Naive thymus-derived CD8-positive, alpha-beta T cell (primary cell): ENCODE data around the gene INPP5J. TPM values are rescaled to one million over a fixed set of nuclear protein-coding genes. Genes with fewer than 3 reads are reported as not detected.
"Not testable (repeated sequence)": the region's sequence is repeated elsewhere in the genome, so short reads cannot be mapped to it uniquely, and the experiment has no call there.

Source experiments
- ATAC-seq, 2 donors: fragments of 150-1000 bp; cut with Tn5 transposase in 1 of 2; sonication (Bioruptor Pico), chemical (Tn5 transposase) in 1 of 2; 1 replicate in 1 of 2; 2 replicates in 1 of 2; pipeline ENCODE4 v1.10.0; 2021; ENCODE audit warnings: mild to moderate bottlenecking in 2 of 2, moderate library complexity in 2 of 2
- POLR2A ChIA-PET: fragments of 350-600 bp; sonication (Branson Sonifier 250); formaldehyde crosslinking; loops from one replicate; lab custom pipeline; 2021; ENCODE audit warnings: antibody characterized with exemption; lab: Charles Lee
- DNase-seq, 10 donors: peaks; one replicate each; pipeline versions ENCODE4 v3.0.0 to v3.0.0-alpha.2; 2020 to 2022
- H3K27ac Mint-ChIP-seq, 10 donors: one replicate each; pipeline ENCODE4 v1.8.0; 2020 to 2022; ENCODE audit warnings: mild to moderate bottlenecking in 10 of 10, mixed read lengths in 10 of 10, moderate library complexity in 4 of 10, inconsistent platforms in 1 of 10
- H3K27me3 Mint-ChIP-seq, 5 donors: one replicate each; pipeline ENCODE4 v1.8.0; 2021 to 2022; ENCODE audit warnings: mixed read lengths in 5 of 5
- H3K36me3 Mint-ChIP-seq, 3 donors: one replicate each; pipeline ENCODE4 v1.8.0; 2020 to 2022; ENCODE audit warnings: mixed read lengths in 3 of 3, mild to moderate bottlenecking in 2 of 3, inconsistent platforms in 1 of 3
- H3K4me1 Mint-ChIP-seq, 4 donors: one replicate each; pipeline ENCODE4 v1.8.0; 2021 to 2022; ENCODE audit warnings: mixed read lengths in 4 of 4
- H3K4me3 Mint-ChIP-seq, 10 donors: one replicate each; pipeline ENCODE4 v1.8.0; 2020 to 2022; ENCODE audit warnings: mild to moderate bottlenecking in 10 of 10, mixed read lengths in 10 of 10, moderate library complexity in 6 of 10, inconsistent platforms in 1 of 10
- H3K9me3 Mint-ChIP-seq, 9 donors: one replicate each; pipeline ENCODE4 v1.8.0; 2020 to 2022; ENCODE audit warnings: mixed read lengths in 9 of 9, mild to moderate bottlenecking in 3 of 9, inconsistent platforms in 1 of 9, moderate library complexity in 1 of 9
- polyA plus RNA-seq, 3 donors: library from polyadenylated mRNA; unstranded; fragments of 300-500 nt; fragmentation: Illumina TruSeq; gene quantifications; one replicate each; pipeline ENCODE4 v1.2.3, GENCODE V29; 2021
- total RNA-seq, 8 experiments: library from RNA in 2 of 8; stranded (reverse) in 2 of 8; gene quantifications; one replicate each; pipeline ENCODE4 v1.2.3 and lab custom pipeline; 2021 to 2026

Gene INPP5J
- total and polyA plus RNA-seq, 5 experiments from 2014 or later, result 0.33 to 0.47 TPM; not detected in 3

DNA sequence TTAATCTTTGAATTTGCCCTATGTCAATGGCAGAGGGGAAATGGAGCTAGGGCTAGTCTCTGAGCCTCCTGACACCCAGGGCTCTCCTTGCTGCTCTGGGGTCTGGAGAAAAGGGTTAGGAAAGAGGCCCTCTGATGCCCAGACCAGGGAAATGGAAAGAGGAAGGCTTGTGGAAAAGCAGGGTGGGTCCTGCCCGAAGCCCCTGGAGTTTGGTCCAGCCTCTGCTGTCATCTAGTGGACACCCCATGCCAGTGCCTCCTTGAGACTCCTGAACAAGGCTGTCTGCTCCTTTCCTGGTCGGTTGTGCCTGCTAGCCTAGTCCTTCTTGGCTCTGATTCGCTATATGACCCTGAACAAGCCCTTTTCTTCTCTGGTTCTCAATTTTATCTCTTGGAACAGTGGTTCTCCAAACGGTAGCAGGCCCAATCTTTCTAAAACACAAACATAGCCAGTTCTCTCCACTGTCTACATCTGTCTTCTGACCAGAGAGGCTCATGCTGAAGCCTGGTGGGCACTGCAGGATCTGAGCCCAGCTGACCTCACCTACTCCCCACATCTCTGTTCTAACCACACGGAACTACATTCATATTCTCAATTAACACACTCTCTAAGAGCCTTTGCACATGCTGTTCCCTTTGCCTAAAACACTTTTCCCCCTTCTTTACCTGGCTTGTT, 26.3 kb downstream of the INPP5J start:
- Mint-ChIP-seq H3K27ac (peak overlapping the region in 2 of 10 donors; percentile 40 to 65), H3K4me1 (peaks cover 0 to 4% (median 0%) of the 10 kb centered on the region in 4 donors), H3K36me3 (peaks cover 0 to 12% (median 2%) of the 10 kb centered on the region in 3 donors), H3K27me3 (peaks cover 0 to 6% (median 4%) of the 10 kb centered on the region in 5 donors), H3K9me3 (peaks cover 0 to 29% (median 0%) of the 10 kb centered on the region in 9 donors), H3K4me3 (no peak overlapping the region)
- ATAC-seq (peak; percentile 40 to 65), DNase-seq (peak in 3 of 10 donors; percentile 19 to 25 (median 20))
- POLR2A ChIA-PET, result no interaction called here

- Mint-ChIP-seq H3K27ac (no peak overlapping the region), H3K27me3 (peaks cover 0 to 6% (median 4%) of the 10 kb centered on the region in 5 donors), H3K9me3 (peaks cover 0 to 16% (median 0%) of the 10 kb centered on the region in 9 donors), H3K36me3 (peaks cover 0 to 4% (median 2%) of the 10 kb centered on the region in 3 donors), H3K4me3 (no peak overlapping the region), H3K4me1 (peaks cover 0 to 4% (median 0%) of the 10 kb centered on the region in 4 donors)
- DNase-seq (no peak), ATAC-seq (no peak)
- POLR2A ChIA-PET, result no interaction called here
Observed at GRCh38 chr22:31150615-31151014, 27.8 kb downstream of the INPP5J start.

DNA sequence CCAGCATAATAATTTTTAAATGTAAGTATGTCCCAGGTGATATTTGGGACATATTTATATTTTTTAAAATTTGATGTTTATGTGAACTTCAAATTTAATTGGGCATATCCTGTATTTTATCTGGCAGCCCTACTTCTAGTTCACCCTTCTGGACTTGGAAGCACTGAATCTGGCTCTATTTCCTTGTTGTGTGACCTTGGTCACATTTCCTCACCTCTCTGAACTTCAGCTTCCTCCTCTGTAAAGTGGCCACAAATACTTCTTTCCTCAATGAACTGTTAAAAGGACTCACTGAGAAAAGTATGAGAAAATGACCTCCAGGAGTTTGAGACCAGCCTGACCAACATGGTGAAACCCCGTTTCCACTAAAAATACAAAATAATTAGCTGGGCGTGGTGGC, 29.1 kb downstream of the INPP5J start:
- no peak for DNase-seq
- H3K4me3 Mint-ChIP-seq, result no peak overlapping the region

DNA sequence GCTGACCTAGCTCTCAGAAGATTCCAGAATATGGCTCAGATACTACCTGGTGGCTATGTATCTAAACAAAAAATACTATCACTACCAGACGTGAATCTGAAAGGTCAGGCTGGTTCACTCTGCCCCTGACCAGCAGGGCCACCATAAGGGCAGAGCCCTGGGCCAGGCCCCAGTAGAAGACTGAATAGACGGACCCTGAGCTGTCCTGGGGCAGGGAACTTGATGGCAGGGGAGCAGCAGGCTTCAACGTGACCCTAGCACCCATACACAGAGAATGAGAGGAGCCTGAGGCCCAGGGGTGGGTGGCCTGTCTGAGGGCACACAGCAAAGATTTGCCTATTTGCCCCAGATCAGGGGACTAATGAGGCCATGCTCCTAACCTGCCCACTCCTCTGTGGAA, 30.6 kb downstream of the INPP5J start:
- Mint-ChIP-seq H3K36me3 (no peaks in the 10 kb centered on the region), H3K4me1 (peaks cover 0 to 4% (median 0%) of the 10 kb centered on the region in 4 donors), H3K9me3 (no peaks in the 10 kb centered on the region), H3K4me3 (no peak overlapping the region), H3K27ac (no peak overlapping the region), H3K27me3 (peaks cover 0 to 6% (median 4%) of the 10 kb centered on the region in 5 donors)
- POLR2A ChIA-PET, result no interaction called here
- no peak for ATAC-seq
- no peak for DNase-seq

More for the DNA sequence above, 29.1 kb downstream of the INPP5J start:
- Mint-ChIP-seq H3K27ac (no peak overlapping the region), H3K9me3 (peaks cover 0 to 10% (median 0%) of the 10 kb centered on the region in 9 donors), H3K36me3 (peaks cover 0 to 4% (median 0%) of the 10 kb centered on the region in 3 donors), H3K27me3 (peaks cover 0 to 6% (median 4%) of the 10 kb centered on the region in 5 donors), H3K4me1 (peaks cover 0 to 4% (median 0%) of the 10 kb centered on the region in 4 donors)
- no peak for ATAC-seq
- POLR2A ChIA-PET, result no interaction called here

DNA sequence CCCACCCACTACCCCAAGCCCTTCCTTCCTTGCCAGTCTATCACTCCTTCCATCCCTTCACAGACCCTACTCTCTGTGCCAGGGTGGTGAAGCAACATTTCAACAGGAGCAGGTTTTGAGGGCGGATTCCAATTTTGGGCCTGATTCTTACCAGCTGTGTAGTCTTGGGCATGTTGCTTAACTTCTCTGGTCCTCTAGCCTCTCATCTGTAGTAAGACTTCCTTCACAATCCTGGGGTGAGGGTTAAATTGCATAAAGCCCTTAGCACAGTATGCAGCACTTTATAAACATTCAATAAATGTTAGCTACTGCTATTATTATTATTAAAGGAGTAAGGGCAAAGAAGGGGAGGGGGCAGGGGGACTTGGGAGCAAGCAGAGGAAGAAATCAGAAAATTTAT, 32.2 kb downstream of the INPP5J start:
- Mint-ChIP-seq H3K4me3 (no peak overlapping the region), H3K27me3 (peaks cover 0 to 5% (median 2%) of the 10 kb centered on the region in 5 donors), H3K36me3 (no peaks in the 10 kb centered on the region), H3K9me3 (no peaks in the 10 kb centered on the region), H3K4me1 (peaks cover under 1 to 7% (median 4%) of the 10 kb centered on the region in 4 donors), H3K27ac (no peak overlapping the region)
- POLR2A ChIA-PET, result no interaction called here
- no peak for DNase-seq
- ATAC-seq, result no peak

GRCh38 chr22:31155422-31155821, 32.7 kb downstream of the INPP5J start:
- no peak for ATAC-seq
- Mint-ChIP-seq H3K27me3 (peaks cover 0 to 2% (median 2%) of the 10 kb centered on the region in 5 donors), H3K9me3 (no peaks in the 10 kb centered on the region), H3K4me1 (peaks cover 2 to 11% (median 6%) of the 10 kb centered on the region in 4 donors), H3K36me3 (no peaks in the 10 kb centered on the region), H3K27ac (no peak overlapping the region), H3K4me3 (no peak overlapping the region)
- POLR2A ChIA-PET, result no interaction called here
- no peak for DNase-seq

- Mint-ChIP-seq H3K4me1 (peaks cover 15 to 41% (median 36%) of the 10 kb centered on the region in 4 donors), H3K27ac (peak overlapping the region; percentile 92 to 100 (median 99)), H3K36me3 (peaks cover 0 to 26% (median 2%) of the 10 kb centered on the region in 3 donors), H3K4me3 (peak overlapping the region; percentile 97 to 100 (median 100)), H3K27me3 (peaks cover 0 to 2% (median 0%) of the 10 kb centered on the region in 5 donors), H3K9me3 (no peaks in the 10 kb centered on the region)
- POLR2A ChIA-PET, result interaction anchor here (0.7 to 1.9 kb wide), 13 partner anchors 10 to 221 kb away, joined by 3 to 11 read pairs (median 3); partner anchors contain the start of genes LIMK2, MORC2, SELENOM and TUG1
- ATAC-seq (peak; percentile 50 to 64), DNase-seq (peak in 3 of 10 donors; percentile 3 to 27 (median 26))
Observed at GRCh38 chr22:31160328-31160978, 37.7 kb downstream of the INPP5J start.

DNA sequence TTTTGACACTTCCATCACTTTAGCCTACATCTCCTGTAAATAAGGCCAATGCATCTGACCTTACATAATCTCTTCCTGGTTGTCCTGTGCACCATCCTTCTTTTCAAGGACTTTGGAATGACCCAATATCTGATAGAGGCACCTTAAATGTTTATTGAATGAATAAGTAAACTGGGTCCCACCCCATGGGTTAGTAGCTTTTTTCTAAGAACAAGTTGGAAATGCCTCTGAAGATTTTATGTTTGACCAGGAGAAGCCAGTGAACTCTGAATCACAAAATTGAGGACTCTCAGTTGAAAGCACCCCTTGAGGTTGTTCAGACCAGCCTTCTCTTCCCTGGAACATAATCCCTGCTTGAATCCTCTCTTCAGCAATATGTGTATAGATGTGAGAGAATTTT, 38.6 kb downstream of the INPP5J start:
- Mint-ChIP-seq H3K27ac (peak overlapping the region; percentile 71 to 100 (median 99)), H3K4me1 (peaks cover 18 to 45% (median 41%) of the 10 kb centered on the region in 4 donors)

DNA sequence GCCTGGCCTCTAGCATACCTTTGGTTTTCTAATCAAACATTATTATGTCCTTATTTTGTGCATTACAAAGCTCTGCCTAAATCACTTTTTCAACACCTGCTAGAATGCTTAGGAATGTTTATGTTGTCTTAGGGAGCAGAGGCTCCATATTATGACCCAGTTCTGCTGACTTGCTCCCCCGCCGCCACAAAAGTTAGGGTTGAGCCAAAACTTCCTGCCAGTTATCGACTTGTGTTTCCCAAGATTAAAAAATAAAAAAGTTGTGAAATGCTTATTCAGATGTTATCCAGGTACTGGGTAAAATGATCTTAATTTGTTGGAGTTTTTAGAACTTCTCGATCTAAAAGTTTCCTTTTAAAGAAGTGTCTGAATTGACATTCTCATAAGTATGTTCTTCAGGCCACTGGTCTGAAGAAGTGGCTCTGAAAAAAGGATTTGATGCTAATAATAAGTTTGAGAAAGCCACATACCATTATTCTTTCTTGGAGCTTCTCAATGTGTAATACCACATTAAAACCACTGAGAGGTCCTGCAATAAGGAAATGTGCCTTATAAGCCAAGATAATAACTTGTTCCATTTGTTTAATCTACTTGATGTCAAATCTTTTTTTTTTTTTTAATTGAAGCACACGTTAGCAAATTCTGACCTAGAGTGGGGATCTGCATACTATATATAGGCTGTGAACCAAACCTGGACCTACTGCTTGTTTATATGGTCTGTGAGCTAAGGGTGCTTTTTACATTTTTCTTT, 39.4 kb downstream of the INPP5J start:
- peak overlapping the region in 9 of 10 donors; percentile 69 to 100 (median 96) for H3K27ac Mint-ChIP-seq
- DNase-seq (no peak), ATAC-seq (no peak)
- H3K27me3 Mint-ChIP-seq, result no peaks in the 10 kb centered on the region
- H3K9me3 Mint-ChIP-seq, result no peaks in the 10 kb centered on the region
- peak overlapping the region; percentile 52 to 100 (median 100) for H3K4me3 Mint-ChIP-seq
- H3K36me3 Mint-ChIP-seq, result peaks cover 0 to 40% (median 4%) of the 10 kb centered on the region in 3 donors
- peaks cover 18 to 49% (median 48%) of the 10 kb centered on the region in 4 donors for H3K4me1 Mint-ChIP-seq
- POLR2A ChIA-PET, result interaction anchor here (0.5 to 1.0 kb wide), 3 partner anchors 108 to 358 kb away, joined by 3 read pairs; no protein-coding TSS in a partner anchor

More for the DNA sequence above, 38.6 kb downstream of the INPP5J start:
- Mint-ChIP-seq H3K4me3 (peak overlapping the region; percentile 97 to 100 (median 100)), H3K9me3 (no peaks in the 10 kb centered on the region), H3K27me3 (no peaks in the 10 kb centered on the region), H3K36me3 (peaks cover 0 to 33% (median 4%) of the 10 kb centered on the region in 3 donors)
- no peak for ATAC-seq
- DNase-seq, result no peak
- POLR2A ChIA-PET, result interaction anchor here (0.5 to 1.0 kb wide), 4 partner anchors 108 to 222 kb away, joined by 3 read pairs; no protein-coding TSS in a partner anchor

- H3K9me3 Mint-ChIP-seq, result no peaks in the 10 kb centered on the region
- DNase-seq (no peak), ATAC-seq (no peak)
- POLR2A ChIA-PET, result interaction anchor here (1.1 kb wide), 1 partner anchor 11 kb away, joined by 3 read pairs; the partner anchor contains the start of gene RNF185
- peaks cover 17 to 58% (median 38%) of the 10 kb centered on the region in 4 donors for H3K4me1 Mint-ChIP-seq
- peaks cover 0 to 59% (median 2%) of the 10 kb centered on the region in 3 donors for H3K36me3 Mint-ChIP-seq
- H3K27ac Mint-ChIP-seq, result no peak overlapping the region
- H3K4me3 Mint-ChIP-seq, result no peak overlapping the region
- H3K27me3 Mint-ChIP-seq, result no peaks in the 10 kb centered on the region
Observed at GRCh38 chr22:31170971-31171370, 48.2 kb downstream of the INPP5J start.

DNA sequence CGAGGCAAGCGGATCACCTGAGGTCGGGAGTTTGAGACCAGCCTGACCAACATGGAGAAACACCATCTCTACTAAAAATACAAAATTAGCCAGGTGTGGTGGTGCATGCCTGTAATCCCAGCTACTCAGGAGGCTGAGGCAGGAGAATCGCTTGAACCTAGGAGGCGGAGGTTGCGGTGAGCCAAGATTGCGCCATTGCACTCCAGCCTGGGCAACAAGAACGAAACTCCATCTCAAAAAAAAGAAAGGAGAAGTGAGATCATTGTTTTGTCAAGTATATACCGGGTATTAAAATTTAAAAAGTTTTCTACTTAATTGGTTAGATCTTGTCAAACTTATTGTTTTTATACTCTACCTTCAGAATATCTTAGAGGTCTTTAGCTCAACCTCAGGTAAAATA, 49.0 kb downstream of the INPP5J start:
- H3K27ac Mint-ChIP-seq, DNase-seq, ATAC-seq, POLR2A ChIA-PET, H3K4me3 Mint-ChIP-seq, H3K9me3 Mint-ChIP-seq, H3K27me3 Mint-ChIP-seq: not testable (repeated sequence)
- Mint-ChIP-seq H3K36me3 (peaks cover 0 to 59% (median under 1%) of the 10 kb centered on the region in 3 donors), H3K4me1 (peaks cover 15 to 52% (median 32%) of the 10 kb centered on the region in 4 donors)
